Endothelial cell of hepatic sinusoid (primary cell): ENCODE results near the gene FUT2.
"Not testable (repeated sequence)": the region's sequence is repeated elsewhere in the genome, so short reads cannot be mapped to it uniquely, and the experiment has no call there.

Experiments used
- in situ Hi-C: cut with HindIII; loops from 2 replicates; pipeline ENCODE4 v1.10.0; 2017; ENCODE audit warnings: low sequenced_read_pairs

The FUT2 gene

DNA sequence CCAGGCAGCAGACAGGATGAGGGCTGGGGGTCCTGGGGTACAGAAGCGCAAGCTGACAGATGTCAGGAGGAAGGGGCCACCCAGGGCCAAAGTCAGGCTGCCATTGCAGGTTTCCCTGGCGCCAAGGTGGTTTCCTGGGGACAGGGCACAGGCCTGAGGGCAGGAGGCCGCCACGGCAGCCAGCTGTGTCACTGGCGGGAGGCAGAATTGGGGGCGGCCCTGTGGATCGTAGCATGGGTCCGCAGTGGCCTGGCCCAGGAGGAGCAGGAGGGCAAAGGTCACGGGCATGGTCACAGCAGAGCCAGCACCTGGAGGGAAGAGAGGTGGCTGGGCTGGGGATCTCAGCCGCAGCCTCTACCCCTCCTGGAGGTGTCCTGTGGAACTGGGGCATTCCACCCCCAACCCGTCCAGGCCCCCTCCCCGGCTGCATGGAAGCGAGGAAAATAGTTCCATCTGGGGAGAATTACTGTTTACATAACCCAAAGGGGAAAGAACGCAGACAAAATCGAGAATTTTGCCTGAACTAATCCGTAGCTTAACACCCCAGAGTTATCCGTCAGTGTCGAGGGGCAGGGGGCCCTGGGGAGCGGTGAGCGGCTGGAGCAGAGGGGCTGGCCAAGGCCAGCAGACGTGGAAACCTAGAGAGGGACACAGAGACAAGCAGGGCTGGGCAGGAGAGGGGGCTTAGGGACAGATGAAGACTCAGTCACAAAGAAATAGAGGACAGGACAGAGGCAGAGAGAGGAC lies 24.9 kb upstream of the FUT2 start:
- in situ Hi-C loops: loop anchor here (10.0 kb wide), 1 partner anchor 124 kb away; no protein-coding TSS in a partner anchor

DNA sequence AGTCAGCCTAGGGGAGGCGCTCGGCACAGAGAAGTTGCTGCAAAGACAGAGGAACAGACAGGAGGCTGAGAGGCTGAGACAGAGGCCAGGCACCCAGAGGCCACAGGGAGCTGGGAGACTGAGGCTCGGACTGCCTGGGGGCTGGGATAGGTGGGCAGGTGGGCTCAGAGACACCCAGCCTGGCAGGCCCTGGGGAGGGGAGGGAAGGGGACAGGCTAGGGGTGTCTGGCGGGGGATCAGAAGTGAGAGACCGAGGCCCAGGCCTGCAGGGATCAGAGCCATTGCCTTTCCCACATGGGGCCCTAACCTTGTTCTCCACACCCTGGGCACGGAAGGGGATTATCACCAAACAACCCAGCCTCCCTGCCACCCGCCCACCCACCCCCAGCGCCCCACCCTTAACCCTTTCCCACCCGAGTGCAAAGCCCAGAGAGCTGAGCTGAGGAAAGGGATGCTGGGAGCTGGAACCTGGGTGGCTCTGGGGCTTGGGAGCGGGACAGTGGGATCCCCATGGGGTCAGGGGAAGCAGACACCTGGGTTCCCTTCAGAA lies 24.2 kb upstream of the FUT2 start:
- in situ Hi-C loops: loop anchor here (10.0 kb wide), 1 partner anchor 123 kb away; no protein-coding TSS in a partner anchor

DNA sequence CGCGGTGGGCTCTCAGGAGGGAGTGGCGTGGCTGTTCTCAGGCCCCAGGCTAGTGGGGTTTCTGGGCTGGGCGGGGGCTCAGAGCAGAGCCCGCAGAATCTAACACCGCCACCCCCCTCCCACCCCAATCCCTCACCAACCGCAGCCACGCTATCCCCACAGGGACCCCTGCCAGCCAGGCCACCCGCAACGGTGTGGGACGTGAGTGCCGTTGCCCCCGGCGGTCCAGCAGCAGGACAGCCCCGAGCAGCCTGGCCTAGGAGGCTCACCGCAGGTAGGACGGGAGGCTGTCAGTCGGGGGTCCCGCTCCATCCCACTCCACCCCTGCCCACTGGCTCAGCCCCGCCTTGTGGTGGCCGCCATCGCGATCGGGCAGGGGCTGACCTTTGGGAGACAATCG lies 22.8 kb upstream of the FUT2 start, which contains the start of gene NTN5:
TSS of gene NTN5 (minus strand) at position 24 of the 400 bp plus-strand sequence. CDS start 2,031 bp downstream, outside the sequence.
- in situ Hi-C loops: loop anchor here (10.0 kb wide), 1 partner anchor 122 kb away; no protein-coding TSS in a partner anchor

DNA sequence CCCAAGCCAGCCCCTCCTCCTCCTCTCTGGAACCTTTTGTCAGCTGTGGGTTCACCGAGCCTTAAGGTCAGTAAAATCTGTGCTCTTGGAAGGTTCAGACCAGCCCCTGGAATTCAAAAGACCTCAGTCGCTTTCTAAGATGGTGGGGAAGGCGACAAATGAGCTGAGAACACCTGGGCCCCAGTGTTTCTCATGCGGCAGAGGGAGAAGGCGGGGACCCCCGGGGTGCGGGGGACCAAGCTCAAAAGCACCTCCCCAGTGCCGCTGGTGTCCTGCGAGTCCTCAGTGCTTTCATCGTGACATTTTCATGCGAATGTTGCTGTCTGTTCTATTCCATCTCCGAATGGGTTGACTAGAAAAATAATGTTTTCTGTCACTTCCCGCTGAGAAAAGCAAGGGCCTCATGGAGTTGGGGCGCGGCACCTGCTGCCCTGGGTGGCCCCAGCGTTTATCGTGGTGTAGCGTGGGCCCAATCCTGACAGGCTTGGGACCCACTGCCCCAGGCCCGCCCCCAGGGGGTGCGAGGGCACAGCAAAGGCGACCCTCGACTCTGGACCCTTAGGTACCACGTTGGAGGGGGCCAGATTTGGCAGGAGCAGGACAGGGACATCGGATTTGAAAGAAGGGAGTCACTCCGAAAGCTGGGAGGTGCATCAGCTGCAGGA lies 22.2 kb upstream of the FUT2 start:
- in situ Hi-C loops: loop anchor here (10.0 kb wide), 1 partner anchor 121 kb away; no protein-coding TSS in a partner anchor

DNA sequence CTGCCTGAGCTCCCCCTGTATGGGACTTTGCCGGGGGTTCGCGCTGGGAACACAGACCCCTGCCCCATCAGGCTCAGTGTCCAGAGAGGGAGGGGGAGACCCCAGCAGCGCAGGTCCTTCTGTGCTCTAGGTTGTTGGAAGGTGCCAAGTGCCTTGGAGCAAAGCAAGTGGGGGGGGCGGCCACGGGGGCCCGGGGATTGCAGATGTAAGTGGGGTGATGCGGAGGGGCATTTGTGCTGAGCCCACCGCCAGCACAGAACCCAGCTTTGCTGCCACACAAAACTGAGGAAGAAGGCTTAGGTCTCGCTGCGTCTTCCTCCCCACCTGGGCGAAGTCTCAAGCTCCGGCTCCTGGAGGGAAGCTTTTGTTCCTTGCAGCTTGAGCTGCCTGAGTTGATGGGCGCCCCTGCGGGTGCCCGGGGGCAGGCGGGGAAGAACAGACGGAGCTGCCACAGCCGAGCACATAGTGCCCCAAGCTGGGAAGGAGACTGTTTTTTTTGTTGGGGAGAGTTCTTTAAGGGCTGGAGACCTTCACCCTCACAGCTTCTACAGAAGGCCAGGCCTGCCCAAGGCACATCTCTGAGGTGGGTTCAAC lies 21.5 kb upstream of the FUT2 start:
- in situ Hi-C loops: loop anchor here (10.0 kb wide), 1 partner anchor 120 kb away; no protein-coding TSS in a partner anchor

DNA sequence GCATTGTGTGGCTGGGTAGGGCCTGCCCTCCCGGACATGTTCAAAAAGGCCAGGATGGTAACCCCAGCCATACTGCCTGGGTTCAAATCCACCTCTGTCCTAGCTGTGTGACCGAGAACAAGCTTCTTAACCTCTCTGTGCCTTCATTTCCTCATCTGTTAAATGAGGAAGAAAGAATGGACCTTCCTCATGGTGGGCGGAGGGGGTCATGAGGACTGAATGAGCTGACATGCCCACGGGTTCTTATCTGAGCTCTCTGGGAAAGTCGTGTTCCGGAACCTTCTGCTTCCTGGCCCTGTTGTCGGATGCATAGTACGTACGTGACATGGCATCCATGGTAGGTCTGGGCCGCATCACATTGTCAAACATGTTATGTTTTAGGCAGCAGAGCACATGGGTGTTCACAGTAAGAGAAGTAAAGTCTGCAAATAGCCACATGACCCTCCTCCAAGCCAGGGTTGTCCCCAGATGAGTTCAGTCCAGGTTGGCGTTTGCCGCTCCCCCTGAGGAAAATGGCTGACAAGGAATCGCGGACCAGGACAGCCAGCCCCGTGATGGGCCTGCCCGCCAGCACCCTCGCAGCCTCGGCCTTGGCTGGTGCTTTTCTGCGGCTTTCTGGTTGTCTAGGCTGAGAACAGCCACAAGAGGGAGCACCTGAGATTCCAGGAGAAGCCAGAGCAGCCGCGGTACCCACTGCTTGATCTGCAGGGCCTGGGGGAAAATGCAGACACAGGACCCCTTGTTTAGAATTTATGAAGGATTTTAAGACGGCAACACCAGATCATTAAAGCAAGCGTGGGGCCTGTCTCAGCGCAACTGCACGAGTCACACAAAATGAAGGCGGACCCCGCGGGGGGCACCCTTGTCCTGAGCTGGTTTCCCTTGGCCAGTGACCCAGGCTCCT lies 20.6 kb upstream of the FUT2 start:
- in situ Hi-C loops: loop anchor here (10.0 kb wide), 1 partner anchor 120 kb away; no protein-coding TSS in a partner anchor

DNA sequence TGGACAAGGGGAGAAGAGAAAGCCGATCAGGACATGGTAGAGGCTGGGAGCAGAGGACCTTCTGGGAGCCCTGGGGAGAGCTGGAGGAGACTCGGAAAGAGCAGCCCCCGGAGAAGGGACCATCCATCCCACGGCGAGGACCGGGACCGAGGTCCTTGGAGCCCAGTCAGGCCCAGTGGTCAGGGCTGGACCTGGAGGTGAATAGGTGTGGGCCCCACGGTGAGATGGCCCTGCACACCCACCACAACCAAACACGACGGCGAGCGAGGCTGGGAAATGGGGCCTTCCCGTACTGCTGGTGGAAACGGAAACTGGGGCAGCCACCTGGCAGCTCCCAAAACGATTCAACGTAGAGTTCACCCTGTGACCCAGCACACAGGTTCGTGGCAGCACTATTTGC lies 19.3 kb upstream of the FUT2 start:
- in situ Hi-C loops: loop anchor here (10.0 kb wide), 1 partner anchor 118 kb away; no protein-coding TSS in a partner anchor

DNA sequence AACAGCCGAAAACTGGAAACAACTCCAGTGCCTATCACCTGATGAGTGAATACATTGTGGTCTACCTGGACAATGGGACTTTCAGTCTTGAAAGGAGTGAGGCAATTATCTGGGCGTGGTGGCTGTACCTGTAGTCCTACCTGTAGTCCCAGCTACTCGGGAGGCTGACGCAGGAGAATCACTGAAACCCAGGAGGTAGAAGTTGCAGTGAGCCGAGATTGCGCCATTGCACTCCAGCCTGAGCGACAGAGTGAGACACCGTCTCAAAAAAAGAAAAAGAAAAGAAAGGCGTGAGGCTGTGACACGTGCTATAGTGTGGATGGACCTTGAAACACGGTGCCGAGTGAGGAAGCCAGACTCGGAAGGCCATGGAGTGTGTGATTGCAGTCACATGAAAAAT lies 18.9 kb upstream of the FUT2 start:
- in situ Hi-C loops: loop anchor here (10.0 kb wide), 1 partner anchor 118 kb away; no protein-coding TSS in a partner anchor

DNA sequence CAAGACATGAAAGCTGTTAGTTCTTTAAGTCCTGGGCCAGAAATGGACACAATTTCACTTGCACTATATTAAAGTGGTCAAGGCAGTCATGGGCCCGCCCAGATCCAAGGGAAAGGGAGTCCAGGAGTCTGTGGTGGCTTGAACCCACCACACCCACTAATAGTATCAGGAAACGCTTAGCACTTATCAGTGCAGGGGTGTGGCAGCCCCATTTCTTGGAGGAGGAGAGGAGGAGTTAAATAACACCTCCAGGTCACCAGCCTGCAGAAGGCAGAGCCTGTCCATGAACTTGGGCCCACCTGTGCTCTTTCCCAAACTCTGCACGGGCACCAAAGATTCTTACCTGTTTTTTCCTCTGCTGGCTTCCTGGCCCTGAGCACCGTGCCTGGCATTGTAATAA lies 17.6 kb upstream of the FUT2 start:
- in situ Hi-C loops: loop anchor here (10.0 kb wide), 1 partner anchor 117 kb away; no protein-coding TSS in a partner anchor

DNA sequence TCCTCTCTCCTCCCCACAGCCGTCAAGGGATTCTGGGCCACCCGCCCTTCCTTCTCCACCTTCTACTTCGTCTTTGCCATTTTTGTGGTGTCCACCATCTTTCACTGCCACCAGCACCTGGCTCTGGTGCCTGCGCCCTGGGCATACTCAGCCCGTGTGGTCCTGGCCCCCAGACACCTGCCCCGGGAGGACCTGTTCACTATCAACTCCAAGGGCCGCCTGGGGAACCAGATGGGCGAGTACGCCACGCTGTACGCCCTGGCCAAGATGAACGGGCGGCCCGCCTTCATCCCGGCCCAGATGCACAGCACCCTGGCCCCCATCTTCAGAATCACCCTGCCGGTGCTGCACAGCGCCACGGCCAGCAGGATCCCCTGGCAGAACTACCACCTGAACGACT lies 15.8 kb upstream of the FUT2 start:
- in situ Hi-C loops: not testable (repeated sequence)

DNA sequence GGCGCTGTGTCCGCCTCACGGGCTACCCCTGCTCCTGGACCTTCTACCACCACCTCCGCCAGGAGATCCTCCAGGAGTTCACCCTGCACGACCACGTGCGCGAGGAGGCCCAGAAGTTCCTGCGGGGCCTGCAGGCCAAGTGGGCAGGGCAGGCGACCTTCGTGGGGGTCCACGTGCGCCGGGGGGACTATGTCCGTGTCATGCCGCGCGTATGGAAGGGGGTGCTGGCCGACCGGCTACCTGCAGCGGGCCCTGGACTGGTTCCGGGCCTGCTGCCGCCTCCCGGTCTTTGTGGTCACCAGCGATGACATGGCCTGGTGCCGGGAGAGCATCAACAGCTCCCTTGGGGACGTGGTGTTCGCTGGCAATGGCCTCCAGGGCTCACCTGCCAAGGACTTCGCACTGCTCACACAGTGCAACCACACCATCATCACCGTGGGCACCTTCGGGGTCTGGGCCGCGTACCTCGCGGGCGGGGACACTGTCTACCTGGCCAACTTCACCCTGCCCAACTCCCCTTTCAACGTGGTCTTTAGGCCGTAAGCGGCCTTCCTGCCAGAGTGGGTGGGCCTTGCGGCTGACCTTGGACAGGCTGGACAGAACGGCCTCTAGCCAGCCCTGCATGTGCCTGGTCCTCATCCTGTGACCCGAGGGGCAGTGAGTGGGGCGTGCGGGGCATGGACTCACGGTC lies 15.2 kb upstream of the FUT2 start:
- in situ Hi-C loops: no loop called here

DNA sequence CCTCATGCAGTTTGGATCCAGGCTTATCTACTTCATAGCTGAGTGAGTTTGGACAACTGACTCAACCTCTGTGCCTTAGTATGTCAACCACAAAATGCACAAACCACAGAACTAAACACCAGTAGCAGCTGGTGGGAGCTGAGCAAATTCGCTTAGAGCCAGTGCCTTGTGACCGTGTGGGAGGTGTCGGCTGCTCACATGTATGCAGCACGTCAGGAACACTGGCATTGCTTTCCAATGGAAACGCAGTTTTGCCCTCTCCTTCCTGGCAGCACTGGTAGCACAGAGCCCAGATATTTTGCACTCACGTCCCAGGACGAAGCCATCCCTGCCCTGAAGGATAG lies 14.7 kb upstream of the FUT2 start:
- in situ Hi-C loops: no loop called here

DNA sequence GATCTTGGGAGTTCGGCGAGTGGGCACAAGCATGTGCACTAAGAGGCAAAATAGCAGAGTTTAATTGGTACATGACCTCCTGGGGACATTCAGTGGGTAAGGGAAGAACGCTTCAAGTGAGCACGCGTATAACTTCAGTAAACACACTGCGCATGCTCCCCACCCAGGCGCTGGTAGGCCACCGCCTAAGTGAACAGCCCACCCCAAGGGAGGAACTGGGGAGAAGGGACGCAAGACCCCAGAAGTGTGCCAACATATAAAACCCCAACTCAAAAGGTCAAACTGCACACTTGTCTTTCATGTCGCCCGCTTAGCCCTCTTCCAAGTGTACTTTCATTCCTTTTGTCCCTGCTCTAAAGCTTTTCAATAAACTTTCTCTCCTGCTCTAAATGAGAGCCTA lies 12.4 kb upstream of the FUT2 start:
- in situ Hi-C loops: no loop called here

DNA sequence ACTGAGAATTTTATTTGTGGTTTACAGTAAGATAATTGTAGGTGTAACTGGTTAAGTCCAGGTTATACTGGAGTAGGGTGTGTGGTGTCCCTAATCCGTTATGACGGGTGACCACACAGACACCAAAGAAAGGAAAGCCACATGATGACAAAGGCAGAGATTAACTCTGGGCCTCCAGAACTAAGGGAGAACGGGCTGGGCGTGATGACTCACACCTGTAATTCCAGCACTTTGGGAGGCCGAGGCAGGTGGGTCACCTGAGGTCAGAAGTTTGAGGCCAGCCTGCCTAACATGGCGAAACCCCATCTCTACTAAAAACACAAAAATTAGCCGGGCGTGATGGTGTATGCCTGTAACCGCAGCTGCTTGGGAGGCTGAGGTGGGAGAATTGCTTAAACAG lies 10.2 kb upstream of the FUT2 start:
- in situ Hi-C loops: no loop called here

DNA sequence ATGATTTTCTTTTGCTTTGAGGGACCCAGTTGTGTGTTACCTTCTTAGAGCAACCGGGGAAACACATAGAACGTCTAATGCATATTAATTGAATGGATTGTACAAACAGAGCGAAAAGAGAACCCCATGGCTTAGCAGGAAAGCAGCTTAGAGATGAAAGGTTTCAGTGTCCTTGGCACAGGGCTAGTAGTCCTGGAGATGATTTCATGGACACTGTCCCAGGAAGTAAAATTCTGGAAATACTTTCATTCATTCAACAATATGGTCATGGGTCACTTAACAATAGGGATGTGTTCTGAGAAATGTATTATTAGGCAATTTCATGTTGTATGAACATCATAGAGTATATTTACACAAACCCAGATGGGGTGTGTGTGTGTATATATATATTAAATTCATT lies 9.7 kb upstream of the FUT2 start:
- in situ Hi-C loops: no loop called here

DNA sequence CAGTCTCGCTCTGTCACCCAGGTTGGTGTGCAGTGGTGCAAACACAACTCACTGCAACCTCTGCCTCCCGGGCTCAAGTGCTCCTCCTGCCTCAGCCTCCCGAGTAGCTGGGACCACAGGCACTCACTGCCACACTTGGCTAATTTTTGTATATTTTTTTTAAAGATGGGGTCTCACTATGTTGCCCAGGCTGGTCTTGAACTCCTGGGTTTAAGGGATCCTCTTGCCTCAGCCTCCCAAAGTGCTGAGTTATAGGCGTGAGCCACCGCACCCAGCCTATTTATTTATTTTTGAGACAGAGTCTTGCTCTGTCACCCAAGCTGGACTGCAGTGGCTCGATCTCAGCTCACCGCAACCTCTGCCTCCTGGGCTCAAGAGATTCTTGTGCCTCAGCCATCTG lies 9.1 kb upstream of the FUT2 start:
- in situ Hi-C loops: not testable (repeated sequence)

DNA sequence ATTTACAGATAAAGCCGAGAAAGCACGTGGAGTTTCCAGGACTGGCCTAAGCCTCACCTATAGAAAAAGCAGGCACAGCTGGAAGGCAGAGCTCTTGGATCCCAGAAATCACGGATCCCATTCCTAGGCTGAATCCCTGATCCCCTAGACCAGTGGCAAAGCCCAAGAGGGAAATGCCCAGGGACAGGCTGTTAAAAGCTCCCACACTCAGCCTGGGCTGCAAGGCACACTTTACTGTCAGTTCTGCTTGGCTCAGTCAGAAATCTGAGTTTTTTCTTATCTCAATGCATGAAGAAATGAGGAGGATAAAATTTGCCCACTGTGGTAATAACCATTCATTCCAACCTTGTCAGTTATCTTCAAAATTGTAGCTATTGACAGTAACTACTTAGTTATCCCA lies 8.0 kb upstream of the FUT2 start:
- in situ Hi-C loops: no loop called here

DNA sequence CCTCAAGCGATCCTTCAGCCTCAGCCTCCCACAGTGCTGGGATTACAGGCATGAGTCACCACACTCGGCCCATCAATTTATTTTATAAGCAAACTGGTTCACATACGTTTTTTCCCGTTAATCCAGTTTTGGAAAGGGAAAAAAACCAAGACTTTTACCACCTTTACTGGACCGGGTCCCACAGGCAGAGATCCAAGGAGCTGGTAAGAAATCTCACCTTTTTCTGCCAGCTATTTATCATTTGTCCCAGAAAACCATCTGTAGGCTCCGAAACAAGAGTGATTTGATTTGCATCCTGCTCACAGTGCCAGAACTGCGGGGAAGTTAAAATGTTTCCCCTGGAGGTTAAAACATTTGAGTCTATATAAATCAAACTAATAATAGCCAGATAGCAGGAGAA lies 6.3 kb upstream of the FUT2 start:
- in situ Hi-C loops: no loop called here

DNA sequence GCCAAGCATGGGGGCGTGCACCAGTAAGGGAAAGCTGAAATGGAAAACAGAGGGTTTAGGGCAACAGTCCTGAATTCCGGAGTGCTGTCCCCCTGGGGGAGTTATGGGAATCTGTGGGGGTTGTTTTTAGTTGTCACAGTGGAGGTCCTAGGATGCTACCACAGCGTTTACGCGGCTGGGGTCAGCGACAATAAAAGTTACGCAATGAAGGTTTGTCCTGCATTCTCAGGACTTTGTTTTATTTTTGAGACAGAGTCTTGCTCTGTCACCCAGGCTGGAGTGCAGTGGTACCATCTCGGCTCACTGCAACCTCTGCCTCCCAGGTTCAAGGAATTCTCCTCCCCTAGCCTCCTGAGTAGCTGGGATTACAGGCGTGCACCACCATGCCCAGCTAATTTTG lies 2.1 kb upstream of the FUT2 start:
- in situ Hi-C loops: not testable (repeated sequence)
